SU-DHL-6 (cell line): ENCODE results near the gene SNAPC2.
"Not testable (repeated sequence)": the region's sequence is repeated elsewhere in the genome, so short reads cannot be mapped to it uniquely, and the experiment has no call there.

Source experiments
- H2AFZ ChIP-seq: fragments of 200-600 bp; sonication (generic); 2 replicates; pipeline ENCODE4 v1.6.1; 2014; ENCODE audit warnings: low read depth, mild to moderate bottlenecking, moderate library complexity, mixed read lengths, antibody characterized with exemption, low read length; ENCODE audit not compliant: severe bottlenecking
- H3F3A ChIP-seq: fragments of 200-600 bp; shearing (Covaris generic); 2 replicates; pipeline ENCODE4 v1.6.0; 2016; ENCODE audit warnings: antibody characterized with exemption, mild to moderate bottlenecking; ENCODE audit not compliant: insufficient read depth
- H3K27ac ChIP-seq: fragments of 200-600 bp; sonication (generic); 2 replicates; pipeline ENCODE4 v1.5.1; 2016; ENCODE audit warnings: low read depth, mild to moderate bottlenecking, low read length, moderate library complexity, mixed read lengths
- H3K27me3 ChIP-seq: fragments of 200-600 bp; sonication (generic), shearing (Covaris generic); 2 replicates; pipeline ENCODE4 v1.6.0; 2014; ENCODE audit warnings: mild to moderate bottlenecking, low read length
- H3K36me3 ChIP-seq: fragments of 200-600 bp; sonication (generic); 2 replicates; pipeline ENCODE4 v1.6.1; 2014; ENCODE audit warnings: mild to moderate bottlenecking, low read length, mixed read lengths
- H3K4me2 ChIP-seq: fragments of 300-600, 200-600 bp; shearing (Covaris generic), sonication (generic); 2 replicates; pipeline ENCODE4 v1.6.0; 2014; ENCODE audit warnings: low read length, low read depth, mild to moderate bottlenecking; ENCODE audit not compliant: poor library complexity, severe bottlenecking
- H3K4me3 ChIP-seq: fragments of 200-600 bp; sonication (generic); 2 replicates; pipeline ENCODE4 v1.5.1; 2014; ENCODE audit warnings: antibody characterized with exemption, low read length, mild to moderate bottlenecking, mixed read lengths; ENCODE audit not compliant: insufficient read depth, poor library complexity, severe bottlenecking
- H3K79me2 ChIP-seq: fragments of 200-600 bp; sonication (generic); 2 replicates; pipeline ENCODE4 v1.6.1; 2014; ENCODE audit warnings: mild to moderate bottlenecking, low read length, moderate library complexity; ENCODE audit not compliant: insufficient read depth
- H3K9ac ChIP-seq: fragments of 200-600 bp; sonication (generic); 2 replicates; pipeline ENCODE4 v1.7.0; 2014; ENCODE audit warnings: mild to moderate bottlenecking, low read length
- H3K9me2 ChIP-seq: fragments of 200-600 bp; sonication (generic); replicated peaks from 2 replicates; pipeline ENCODE4 v1.6.1; 2014; ENCODE audit warnings: low read length; ENCODE audit not compliant: insufficient read depth
- H3K9me3 ChIP-seq: fragments of 200-600 bp; sonication (generic); 2 replicates; pipeline ENCODE4 v1.6.1; 2014; ENCODE audit warnings: low read length, mixed read lengths; ENCODE audit not compliant: insufficient read depth
- H4K20me1 ChIP-seq: fragments of 200-600 bp; sonication (generic); 2 replicates; pipeline ENCODE4 v1.6.1; 2014; ENCODE audit warnings: low read depth, mild to moderate bottlenecking, antibody characterized with exemption, low read length, moderate library complexity, mixed read lengths
- CTCF ChIP-seq: fragments of 200-600 bp; sonication (generic); IDR thresholded peaks from one replicate; pipeline ENCODE4 v1.5.1; 2017; ENCODE audit warnings: antibody characterized with exemption, mild to moderate bottlenecking, low read length, moderate library complexity; ENCODE audit not compliant: insufficient read depth, poor library complexity, severe bottlenecking
- EZH2phosphoT487 ChIP-seq: fragments of 200-600 bp; sonication (generic), shearing (Covaris generic); conservative IDR thresholded peaks from 2 replicates; pipeline ENCODE4 v1.6.1; 2018; ENCODE audit warnings: mild to moderate bottlenecking, antibody characterized with exemption, low read length, moderate library complexity, mixed read lengths

SNAPC2 gene

DNA sequence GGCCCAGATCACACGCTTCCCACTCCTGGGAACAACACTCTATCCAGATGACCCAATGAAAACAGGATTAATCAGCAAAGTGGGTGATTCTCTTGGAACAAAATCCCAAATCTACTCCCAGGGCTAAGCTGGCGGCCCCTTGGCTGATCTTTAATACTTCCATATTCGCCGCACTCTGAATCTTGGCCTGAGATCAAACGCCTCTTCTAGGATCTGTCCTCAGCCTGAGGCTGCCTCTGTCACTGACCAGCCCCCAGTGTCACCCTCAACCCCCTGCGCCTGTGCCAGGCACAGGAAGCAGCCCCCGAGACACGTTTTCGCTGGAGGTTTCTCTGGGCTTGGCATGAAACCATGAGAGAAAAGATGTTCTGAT lies 8.2 kb downstream of the SNAPC2 start:
- Histone ChIP-seq H3K36me3 (no peaks in the 10 kb centered on the region), H3K9me3 (no peaks in the 10 kb centered on the region), H3K27ac (no peak overlapping the region), H3K9me2 (no peaks in the 10 kb centered on the region), H3K4me3 (no peak overlapping the region), H2AFZ (no peak overlapping the region), H3K4me2 (no peak overlapping the region), H4K20me1 (no peaks in the 10 kb centered on the region), H3K9ac (no peak overlapping the region), H3K27me3 (no peaks in the 10 kb centered on the region), H3F3A (peaks cover 5% of the 10 kb centered on the region; the same call in 1 of the 2 replicates), H3K79me2 (no peaks in the 10 kb centered on the region)
- TF ChIP-seq CTCF (no peak), EZH2phosphoT487 (no peak)

DNA sequence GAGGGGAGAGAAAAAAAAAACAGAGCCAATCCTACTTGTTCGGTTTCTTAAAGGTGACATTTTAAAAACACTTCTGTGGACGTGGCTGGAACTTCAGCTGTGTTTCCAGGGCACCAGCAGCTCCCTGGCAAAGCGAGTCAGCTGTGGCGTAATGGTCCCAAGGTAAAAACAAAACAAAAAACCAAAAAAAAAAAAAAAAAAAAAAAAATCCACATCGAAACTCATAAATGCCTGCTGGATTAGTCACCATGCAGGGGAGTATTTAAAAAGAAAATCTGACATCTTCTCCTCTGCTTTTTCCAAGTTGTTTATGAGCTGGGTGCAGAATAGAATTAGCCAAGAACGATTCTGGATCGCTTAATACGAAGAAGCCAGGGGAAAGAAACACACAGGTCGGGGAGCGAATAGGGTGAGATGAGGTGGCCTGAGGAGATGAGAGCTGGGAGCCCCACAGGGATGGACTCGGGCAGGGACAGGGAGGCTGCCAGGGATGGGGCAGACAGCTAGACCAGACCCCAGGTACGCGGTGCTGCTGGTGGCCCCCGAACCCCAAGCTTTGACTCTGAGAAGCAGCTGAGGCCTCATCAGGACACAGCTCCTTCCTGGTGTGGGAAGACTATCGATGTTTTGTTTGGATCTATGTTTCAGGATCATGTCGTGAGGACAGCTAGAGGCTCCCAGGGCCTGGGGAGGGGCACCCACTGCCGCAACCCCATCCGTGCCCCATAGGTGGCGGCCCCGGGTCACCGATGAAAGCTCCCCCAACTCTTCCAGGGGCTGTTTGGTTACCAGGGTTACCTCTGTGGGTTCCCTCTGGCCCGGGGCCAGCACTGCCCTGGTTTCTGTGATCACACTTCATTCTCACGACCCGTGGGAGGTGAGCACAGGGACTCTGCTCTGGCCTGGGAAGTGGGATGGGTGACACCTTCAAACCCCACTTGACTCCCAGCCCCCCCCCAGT lies 8.9 kb downstream of the SNAPC2 start:
- no peaks in the 10 kb centered on the region for H3K9me3 ChIP-seq
- H4K20me1 ChIP-seq = no peaks in the 10 kb centered on the region
- H3K36me3 ChIP-seq = no peaks in the 10 kb centered on the region
- no peaks in the 10 kb centered on the region for H3K27me3 ChIP-seq
- H3K4me3 ChIP-seq = no peak overlapping the region
- no peak overlapping the region for H2AFZ ChIP-seq
- H3K27ac ChIP-seq = no peak overlapping the region
- H3K4me2 ChIP-seq = no peak overlapping the region
- TF ChIP-seq EZH2phosphoT487 (no peak), CTCF (peak; percentile 28)
- H3K79me2 ChIP-seq = no peaks in the 10 kb centered on the region
- no peaks in the 10 kb centered on the region for H3K9me2 ChIP-seq
- peaks cover 5% of the 10 kb centered on the region; the same call in 1 of the 2 replicates for H3F3A ChIP-seq
- H3K9ac ChIP-seq = no peak overlapping the region

GRCh38 chr19:7930030-7930429 lies 9.9 kb downstream of the SNAPC2 start:
- H2AFZ ChIP-seq, H3K79me2 ChIP-seq, H3K4me3 ChIP-seq, H3K27ac ChIP-seq, H4K20me1 ChIP-seq, H3K9me3 ChIP-seq, H3K4me2 ChIP-seq, H3K9me2 ChIP-seq, H3K36me3 ChIP-seq, H3K27me3 ChIP-seq, H3F3A ChIP-seq, H3K9ac ChIP-seq: not testable (repeated sequence)

GRCh38 chr19:7930765-7931164 lies 10.6 kb downstream of the SNAPC2 start:
- Histone ChIP-seq H3K27ac (no peak overlapping the region), H3K27me3 (no peaks in the 10 kb centered on the region), H4K20me1 (no peaks in the 10 kb centered on the region), H3K9me3 (no peaks in the 10 kb centered on the region), H3K36me3 (no peaks in the 10 kb centered on the region), H3F3A (peaks cover 5% of the 10 kb centered on the region; the same call in 1 of the 2 replicates), H3K4me2 (no peak overlapping the region), H2AFZ (no peak overlapping the region), H3K79me2 (no peaks in the 10 kb centered on the region), H3K4me3 (no peak overlapping the region), H3K9ac (no peak overlapping the region), H3K9me2 (no peaks in the 10 kb centered on the region)
- TF ChIP-seq EZH2phosphoT487 (no peak), CTCF (no peak)
